Neural cell (in vitro differentiated cells): ENCODE data around the gene GPR143. TPM values are rescaled to one million over a fixed set of nuclear protein-coding genes. Genes with fewer than 3 reads are reported as not detected.

Source experiments
- H2AFZ ChIP-seq: fragments of 200-600, 300-800 bp; sonication (generic), shearing (Covaris generic); 2 replicates; pipeline ENCODE4 v1.6.0; 2014; ENCODE audit warnings: low read depth, mild to moderate bottlenecking, antibody characterized with exemption, low read length, moderate library complexity
- H3F3A ChIP-seq: fragments of 200-600 bp; shearing (Covaris generic); 2 replicates; pipeline ENCODE4 v1.6.1; 2016; ENCODE audit warnings: mild to moderate bottlenecking, moderate library complexity, mixed read lengths, antibody characterized with exemption, low read length; ENCODE audit not compliant: insufficient read depth, poor library complexity, severe bottlenecking
- H3K27ac ChIP-seq: fragments of 200-600, 300-800 bp; sonication (generic), shearing (Covaris generic); 2 replicates; pipeline ENCODE4 v1.5.1; 2014; ENCODE audit warnings: mild to moderate bottlenecking, low read length, moderate library complexity
- H3K27me3 ChIP-seq: fragments of 300-800, 200-600 bp; sonication (generic), shearing (Covaris generic); 2 replicates; pipeline ENCODE4 v1.6.0; 2014; ENCODE audit warnings: mild to moderate bottlenecking, low read depth, low read length, moderate library complexity; ENCODE audit not compliant: insufficient read depth
- H3K36me3 ChIP-seq: fragments of 300-800, 200-600 bp; sonication (generic), shearing (Covaris generic); 2 replicates; pipeline ENCODE4 v1.5.1; 2014; ENCODE audit warnings: mild to moderate bottlenecking, antibody characterized with exemption, low read length, moderate library complexity; ENCODE audit not compliant: insufficient read depth
- H3K4me2 ChIP-seq: fragments of 300-800, 200-600 bp; sonication (generic), shearing (Covaris generic); 2 replicates; pipeline ENCODE4 v1.6.0; 2014; ENCODE audit warnings: mild to moderate bottlenecking, low read length
- H3K4me3 ChIP-seq: fragments of 300-800, 200-600 bp; sonication (generic), shearing (Covaris generic); 2 replicates; pipeline ENCODE4 v1.5.1; 2014; ENCODE audit warnings: mild to moderate bottlenecking, low read length, moderate library complexity
- H3K79me2 ChIP-seq: fragments of 200-600 bp; shearing (Covaris generic); replicated peaks from 2 replicates; pipeline ENCODE4 v1.6.0; 2014; ENCODE audit warnings: mild to moderate bottlenecking, low read length, moderate library complexity; ENCODE audit not compliant: insufficient read depth
- H3K9ac ChIP-seq: fragments of 300-800, 200-600 bp; sonication (generic), shearing (Covaris generic); 2 replicates; pipeline ENCODE4 v1.6.1; 2016; ENCODE audit warnings: mild to moderate bottlenecking, low read length, mixed read lengths
- H3K9me2 ChIP-seq: fragments of 200-600 bp; shearing (Covaris generic); 2 replicates; pipeline ENCODE4 v1.6.1; 2016; ENCODE audit warnings: mild to moderate bottlenecking, low read length, mixed read lengths; ENCODE audit not compliant: insufficient read depth
- H3K9me3 ChIP-seq: fragments of 200-600, 300-800 bp; sonication (generic), shearing (Covaris generic); 2 replicates; pipeline ENCODE4 v1.6.1; 2016; ENCODE audit warnings: mild to moderate bottlenecking, mixed run types, low read length, moderate library complexity, mixed read lengths
- H4K20me1 ChIP-seq: fragments of 200-600 bp; shearing (Covaris generic); 2 replicates; pipeline ENCODE4 v1.6.1; 2016; ENCODE audit warnings: mild to moderate bottlenecking, mixed run types; ENCODE audit not compliant: insufficient read depth
- CTCF ChIP-seq: fragments of 450-650 bp; IDR thresholded peaks from 2 replicates; pipeline ENCODE4 v1.5.1; 2014; ENCODE audit warnings: antibody characterized with exemption, mild to moderate bottlenecking, moderate library complexity; ENCODE audit not compliant: poor library complexity, severe bottlenecking
- EP300 ChIP-seq: fragments of 450-650 bp; conservative IDR thresholded peaks from 2 replicates; pipeline ENCODE4 v1.6.1; 2014; ENCODE audit warnings: antibody characterized with exemption, mild to moderate bottlenecking, moderate library complexity; ENCODE audit not compliant: poor library complexity, severe bottlenecking
- EZH2 ChIP-seq: fragments of 200-600, 300-800 bp; shearing (Covaris generic), sonication (generic); IDR thresholded peaks from 2 replicates; pipeline ENCODE4 v1.6.1; 2014; ENCODE audit warnings: antibody characterized with exemption, low read length, borderline replicate concordance, mild to moderate bottlenecking; ENCODE audit not compliant: insufficient read depth, poor library complexity, severe bottlenecking
- MXI1 ChIP-seq: fragments of 450-650 bp; conservative IDR thresholded peaks from 2 replicates; pipeline ENCODE4 v1.6.1; 2014; ENCODE audit warnings: antibody characterized with exemption, mild to moderate bottlenecking; ENCODE audit not compliant: poor library complexity, severe bottlenecking
- POLR2AphosphoS5 ChIP-seq: IDR thresholded peaks from 2 replicates; pipeline ENCODE4 v1.6.1; 2012
- RAD21 ChIP-seq: fragments of 450-650 bp; conservative IDR thresholded peaks from 2 replicates; pipeline ENCODE4 v1.6.1; 2014; ENCODE audit warnings: antibody characterized with exemption, mild to moderate bottlenecking, moderate library complexity
- REST ChIP-seq: IDR thresholded peaks from 2 replicates; pipeline ENCODE4 v1.6.1; 2012; ENCODE audit warnings: borderline replicate concordance
- SMC3 ChIP-seq: fragments of 450-650 bp; conservative IDR thresholded peaks from 2 replicates; pipeline ENCODE4 v1.6.1; 2014; ENCODE audit warnings: antibody characterized with exemption, mild to moderate bottlenecking, moderate library complexity; ENCODE audit not compliant: poor library complexity
- TAF1 ChIP-seq: IDR thresholded peaks from 2 replicates; pipeline ENCODE4 v1.6.1; 2012; ENCODE audit warnings: low read depth
- polyA plus RNA-seq: library from polyadenylated mRNA; depleted of rRNA; stranded (reverse); fragments of >200 nt; gene quantifications from 2 replicates; pipeline ENCODE4 v1.2.3, GENCODE V29; 2014

The GPR143 gene
- polyA plus RNA-seq, 1 donor from 2014 or later, result 5.5 TPM

- H3K9me3 ChIP-seq, result no peaks in the 10 kb centered on the region
- TF ChIP-seq TAF1 (no peak), POLR2AphosphoS5 (no peak), SMC3 (no peak), EP300 (no peak), RAD21 (no peak), MXI1 (no peak), EZH2 (no peak), REST (no peak), CTCF (no peak)
These were observed 16.4 kb downstream of the GPR143 start for GRCh38 chrX:9749146-9749692.

GRCh38 chrX:9747644-9748043 is 18.0 kb downstream of the GPR143 start:
- Histone ChIP-seq H3K79me2 (no peaks in the 10 kb centered on the region), H3K9me2 (no peaks in the 10 kb centered on the region), H3K36me3 (no peaks in the 10 kb centered on the region), H3K4me2 (no peak overlapping the region), H3K9me3 (no peaks in the 10 kb centered on the region), H3K4me3 (no peak overlapping the region), H3F3A (no peaks in the 10 kb centered on the region), H2AFZ (no peak overlapping the region), H4K20me1 (no peaks in the 10 kb centered on the region), H3K9ac (no peak overlapping the region), H3K27me3 (no peaks in the 10 kb centered on the region), H3K27ac (no peak overlapping the region)
- no peak for TF ChIP-seq CTCF
- TF ChIP-seq EP300, result no peak
- no peak for TF ChIP-seq MXI1
- no peak for TF ChIP-seq POLR2AphosphoS5
- no peak for TF ChIP-seq SMC3
- TF ChIP-seq REST, result no peak
- no peak for TF ChIP-seq RAD21
- no peak for TF ChIP-seq TAF1
- TF ChIP-seq EZH2, result no peak

More at GRCh38 chrX:9749146-9749692, 16.4 kb downstream of the GPR143 start:
- Histone ChIP-seq H3K9me2 (no peaks in the 10 kb centered on the region), H3K9ac (no peak overlapping the region), H4K20me1 (no peaks in the 10 kb centered on the region), H3K4me2 (no peak overlapping the region), H3K36me3 (no peaks in the 10 kb centered on the region), H3K79me2 (no peaks in the 10 kb centered on the region), H3K27me3 (no peaks in the 10 kb centered on the region), H3K4me3 (no peak overlapping the region), H3K27ac (no peak overlapping the region), H2AFZ (no peak overlapping the region), H3F3A (no peaks in the 10 kb centered on the region)
